NCI-H524 (cell line): ENCODE results near the gene ARHGAP10.
A peak's percentile ranks its signal among the peaks of the same experiment; 100 is the strongest.
"Not testable (repeated sequence)": the region's sequence is repeated elsewhere in the genome, so short reads cannot be mapped to it uniquely, and the experiment has no call there.

ENCODE experiments used
- DNase-seq, 2 experiments: peaks; one replicate each; lab custom pipeline; 2025; lab: John Stamatoyannopoulos, UW

ARHGAP10 gene

DNA sequence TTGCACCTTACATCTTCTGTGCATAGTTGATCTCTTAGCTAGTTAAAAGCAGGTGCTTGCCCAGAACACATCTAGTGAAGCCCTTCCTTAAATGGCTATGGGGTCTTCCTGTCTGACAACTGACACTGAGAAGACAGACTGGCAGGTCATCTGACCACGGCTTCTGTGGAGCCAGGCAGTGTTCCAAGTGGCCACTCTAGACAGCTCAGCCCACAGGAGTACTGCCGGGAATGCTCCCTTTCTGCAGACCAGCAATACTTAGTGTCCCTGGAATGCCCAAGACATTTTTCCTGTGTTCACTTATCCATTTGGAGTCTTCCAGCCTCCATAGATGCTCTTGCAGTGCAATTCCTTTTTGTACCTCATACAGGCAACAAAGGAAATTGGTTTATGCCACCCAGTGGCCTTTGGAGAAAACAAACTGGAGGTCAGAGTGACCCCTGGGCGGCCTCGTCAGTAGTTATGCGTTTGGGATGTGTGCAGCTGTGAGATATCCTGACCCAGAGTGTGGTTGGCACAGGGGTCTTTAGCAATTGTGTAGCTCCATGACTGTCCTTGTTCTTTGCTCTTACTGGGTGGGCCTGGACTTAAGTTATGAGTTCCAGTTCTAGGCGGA lies 335.5 kb downstream of the ARHGAP10 start:
- DNase-seq = peak in 1 of 2 experiments; percentile 33

DNA sequence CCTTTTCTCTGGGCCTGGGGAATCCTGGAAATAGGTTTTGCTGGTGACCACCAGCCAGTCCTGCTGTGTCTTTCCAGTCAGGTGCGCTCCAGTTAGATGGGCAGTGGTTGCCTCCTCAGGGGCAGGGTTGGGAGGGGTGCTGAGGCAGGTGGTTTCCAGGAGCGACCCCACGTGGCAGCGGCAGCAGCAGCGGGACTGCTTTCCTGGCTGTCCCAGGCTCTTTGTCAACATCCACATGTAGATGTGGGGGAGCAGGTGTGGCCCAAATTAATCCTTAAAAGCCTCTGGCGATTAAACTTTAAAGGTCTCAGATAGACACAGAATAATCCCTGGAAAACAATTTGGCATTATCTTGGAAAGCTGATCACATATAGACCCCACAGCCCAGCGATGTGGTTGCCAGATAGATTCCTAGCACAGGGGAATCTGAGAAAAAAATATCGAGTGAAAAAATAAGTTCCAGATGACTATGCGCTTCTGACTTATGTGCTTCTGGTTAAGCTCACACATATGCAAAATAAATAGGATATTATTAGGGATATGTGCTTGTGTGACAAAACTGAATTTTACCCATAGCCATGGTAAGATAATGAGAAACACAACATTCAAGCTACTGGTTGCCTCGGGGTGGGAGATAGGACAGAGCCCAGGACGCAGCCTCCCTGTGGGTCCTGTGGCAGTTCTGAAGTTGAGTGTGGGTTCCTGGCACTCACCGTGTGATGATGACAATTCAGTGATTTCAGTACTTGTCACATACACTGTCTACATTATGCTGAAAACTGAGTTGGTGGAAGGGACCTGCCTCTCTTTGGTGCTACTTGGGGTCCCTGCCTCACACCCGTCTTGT lies 336.4 kb downstream of the ARHGAP10 start:
- peak; percentile 60 to 78 for DNase-seq

DNA sequence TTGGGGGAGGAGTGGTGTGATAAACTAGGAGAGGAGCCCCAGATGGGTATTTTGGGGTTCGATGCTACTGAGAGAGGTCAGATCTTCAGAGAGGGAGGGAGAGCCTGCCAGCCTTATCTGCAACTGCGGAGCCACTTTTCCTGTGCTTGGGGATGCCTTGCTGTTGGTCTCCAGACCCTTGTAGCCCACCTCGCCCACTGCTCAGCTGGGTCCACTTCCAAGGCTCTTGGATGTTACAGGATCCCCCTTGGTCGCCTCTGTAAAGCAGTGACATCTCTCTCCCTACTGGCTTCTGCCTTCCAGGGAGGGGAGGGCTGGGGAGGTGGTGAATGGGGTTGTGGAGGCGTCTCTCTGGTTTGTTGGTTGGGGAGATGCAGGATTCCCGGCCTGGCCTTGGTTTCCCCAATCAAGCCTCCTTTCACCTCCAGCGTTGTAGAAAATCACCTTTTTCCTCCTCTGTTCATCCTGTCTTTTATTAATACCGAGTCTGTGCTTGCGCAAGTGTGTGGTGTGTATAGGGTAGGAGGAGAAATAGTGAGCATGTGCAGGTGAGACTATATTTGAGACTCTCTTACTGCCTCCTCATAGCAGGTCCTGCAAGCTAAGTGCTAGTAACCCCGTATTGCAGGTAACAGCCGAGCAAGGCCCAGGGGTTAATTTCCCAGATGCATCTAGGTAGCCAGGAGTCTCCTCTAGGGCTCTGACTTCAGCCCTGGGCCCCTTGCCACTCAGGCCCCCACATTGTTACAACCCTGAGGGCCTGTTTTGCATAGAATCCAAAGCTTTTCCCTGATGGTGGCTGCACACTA lies 337.4 kb downstream of the ARHGAP10 start:
- DNase-seq = no peak

DNA sequence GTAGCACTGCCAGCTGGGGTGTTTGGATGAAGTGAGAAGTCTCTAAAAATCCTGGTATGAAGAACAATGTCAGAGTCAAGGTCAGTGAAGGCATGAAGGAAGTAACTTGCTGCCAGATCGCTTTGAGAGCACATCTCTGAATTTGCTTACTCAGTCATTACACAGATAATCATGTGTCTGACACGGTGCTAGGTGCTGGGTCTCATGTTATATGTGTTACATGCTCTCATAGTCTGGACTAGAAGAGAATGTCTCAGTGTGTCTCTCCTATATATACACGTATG lies 337.9 kb downstream of the ARHGAP10 start:
- DNase-seq = no peak

DNA sequence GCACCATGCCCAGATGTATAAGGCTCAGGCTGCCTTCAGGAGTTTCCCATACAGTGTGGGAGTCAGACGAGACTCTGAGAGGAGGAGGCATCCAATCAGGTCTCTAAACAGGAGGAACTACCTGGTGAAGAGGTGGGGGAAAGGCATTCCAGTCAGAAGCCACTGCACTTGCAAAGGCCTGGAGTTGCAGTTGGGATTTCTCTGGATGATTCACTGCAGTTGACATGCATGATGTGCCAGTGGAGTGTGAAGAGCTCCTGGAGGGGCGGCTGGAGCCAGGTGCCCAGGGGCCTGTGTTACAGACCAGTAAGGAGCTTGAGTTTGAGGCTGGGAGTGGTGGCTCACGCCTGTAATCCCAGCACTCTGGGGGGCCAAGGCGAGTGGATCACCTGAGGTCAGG lies 339.1 kb downstream of the ARHGAP10 start:
- no peak for DNase-seq

DNA sequence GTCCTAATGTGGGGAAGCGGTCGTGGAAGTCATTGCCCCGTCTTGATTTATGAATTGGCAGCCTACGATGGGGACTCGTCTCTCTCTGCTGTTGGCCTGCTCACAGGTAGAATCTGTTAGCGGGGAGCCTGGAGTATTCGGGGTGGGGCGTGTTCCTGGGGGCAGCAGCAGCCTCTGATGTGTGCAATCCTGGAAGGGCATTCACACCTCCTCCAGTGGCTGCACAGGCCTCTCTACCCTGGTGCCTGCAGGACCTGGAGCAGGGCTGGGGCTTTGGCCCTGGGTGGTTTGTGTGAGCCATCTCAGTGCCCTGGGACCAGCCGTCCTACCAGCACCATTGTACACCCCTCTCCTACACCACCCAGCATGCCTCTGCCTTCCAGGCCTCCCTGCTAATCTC lies 340.9 kb downstream of the ARHGAP10 start:
- no peak for DNase-seq

DNA sequence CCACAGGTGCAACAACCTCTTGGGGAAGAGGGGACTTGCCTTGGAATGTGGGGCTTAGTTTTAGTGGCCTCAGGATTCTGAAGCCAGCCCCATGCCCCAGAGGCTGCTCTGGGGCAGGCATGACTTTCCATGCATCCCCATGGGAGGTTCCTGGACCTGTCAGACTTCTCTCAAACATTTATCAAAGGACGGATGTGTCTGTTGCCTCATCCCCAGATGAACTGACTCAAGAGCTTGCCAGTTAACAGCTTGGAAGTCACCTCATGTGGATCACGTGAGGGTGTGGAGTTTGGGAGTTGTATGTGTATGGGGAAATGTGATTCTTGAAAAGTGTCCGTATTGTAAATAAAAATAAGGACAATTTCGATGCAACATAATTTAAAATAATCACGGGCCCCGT lies 341.5 kb downstream of the ARHGAP10 start:
- DNase-seq = no peak

DNA sequence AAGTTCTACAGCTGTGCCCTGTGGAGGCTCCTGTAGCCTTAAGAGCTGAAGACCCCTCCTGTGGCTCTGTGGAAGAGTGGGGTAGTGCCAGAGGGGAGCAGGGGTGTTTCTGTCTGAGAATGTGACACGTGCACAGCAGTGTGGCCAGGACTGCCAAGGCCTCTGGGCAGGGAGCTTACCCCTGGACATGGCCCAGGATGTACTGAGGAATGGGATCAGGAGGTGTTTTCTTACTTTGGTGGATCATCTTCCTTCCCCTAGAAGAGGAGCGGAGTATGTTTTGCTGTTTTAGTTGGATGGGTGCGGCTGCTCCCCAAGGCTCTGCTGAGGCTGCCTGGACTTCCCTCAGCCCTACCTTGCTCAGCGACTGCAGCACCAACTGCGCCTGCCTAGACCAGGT lies 342.6 kb downstream of the ARHGAP10 start:
- no peak for DNase-seq

DNA sequence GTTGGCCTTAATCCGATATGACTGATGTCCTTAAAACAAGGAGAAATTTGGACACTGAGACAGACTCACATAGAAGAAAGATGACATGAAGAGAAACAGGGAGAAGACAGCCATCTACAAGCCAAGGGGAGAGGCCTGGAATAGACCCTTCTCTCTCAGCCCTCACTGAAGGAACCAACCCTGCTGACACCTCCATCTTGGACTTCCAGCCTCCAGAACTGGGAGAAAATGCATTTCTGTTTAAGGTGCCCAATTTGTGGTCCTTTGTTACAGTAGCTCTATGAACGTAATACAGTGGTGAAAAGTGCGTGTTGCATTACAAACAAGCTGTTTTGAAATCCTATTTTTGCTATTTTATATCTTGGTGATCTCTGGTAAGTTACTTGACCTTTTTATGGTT lies 343.6 kb downstream of the ARHGAP10 start:
- no peak for DNase-seq

DNA sequence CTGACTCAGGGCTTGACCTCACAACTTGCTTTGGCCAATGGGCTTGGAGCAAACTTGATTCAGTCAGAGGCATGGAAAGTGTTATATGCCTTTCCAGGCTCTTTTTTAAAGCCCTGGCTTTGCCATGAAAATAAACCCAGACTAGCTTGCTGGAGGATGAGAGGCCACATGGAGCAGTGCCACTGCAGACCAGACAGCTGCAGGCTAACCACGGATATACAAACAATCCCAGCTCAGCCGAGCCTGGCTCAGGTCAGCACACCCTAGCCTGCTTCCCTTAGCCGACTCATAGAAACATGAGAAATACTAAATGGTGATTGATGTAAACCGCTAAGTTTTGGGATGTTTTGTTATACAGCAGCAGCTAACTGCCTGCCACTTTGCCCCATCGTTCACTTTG lies 345.1 kb downstream of the ARHGAP10 start:
- no peak for DNase-seq

DNA sequence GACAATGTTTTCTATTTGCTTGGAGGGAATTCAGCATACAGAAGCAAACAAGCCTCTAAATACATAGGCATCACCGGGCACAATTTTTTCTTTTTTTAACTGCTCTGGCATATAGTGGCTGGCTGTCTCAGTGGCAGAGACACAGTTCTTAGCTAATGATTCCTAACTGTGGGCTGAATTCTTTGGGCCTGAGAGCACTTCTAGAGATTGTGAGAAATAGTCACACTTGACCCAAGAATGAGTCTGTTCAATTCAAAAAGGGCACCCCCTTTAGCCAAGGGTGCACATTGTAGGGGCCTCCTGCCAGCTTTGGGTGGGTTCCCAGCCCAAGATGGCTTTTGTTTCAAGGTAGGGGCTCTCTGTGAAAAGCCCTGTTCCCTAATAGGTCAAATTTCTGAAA lies 345.7 kb downstream of the ARHGAP10 start:
- DNase-seq = no peak

DNA sequence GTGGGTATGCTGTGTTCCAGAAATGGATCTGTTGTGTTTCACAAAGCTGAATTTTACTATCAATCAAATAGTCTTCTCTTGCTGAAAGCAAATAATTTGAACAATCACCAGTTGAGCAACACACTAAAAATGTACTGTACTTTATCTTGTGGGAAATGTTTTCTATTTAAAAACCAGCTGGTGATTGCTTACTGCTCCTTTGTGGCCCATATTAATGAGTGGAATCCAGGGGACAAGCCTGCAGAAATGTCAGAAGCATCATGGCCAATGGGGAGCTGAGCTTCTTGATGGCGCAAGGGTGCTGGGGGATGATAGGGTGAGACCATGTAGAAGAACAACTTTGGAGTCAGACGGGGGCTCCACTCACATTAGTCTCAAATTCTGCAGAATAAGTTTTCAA lies 346.2 kb downstream of the ARHGAP10 start:
- DNase-seq = no peak

DNA sequence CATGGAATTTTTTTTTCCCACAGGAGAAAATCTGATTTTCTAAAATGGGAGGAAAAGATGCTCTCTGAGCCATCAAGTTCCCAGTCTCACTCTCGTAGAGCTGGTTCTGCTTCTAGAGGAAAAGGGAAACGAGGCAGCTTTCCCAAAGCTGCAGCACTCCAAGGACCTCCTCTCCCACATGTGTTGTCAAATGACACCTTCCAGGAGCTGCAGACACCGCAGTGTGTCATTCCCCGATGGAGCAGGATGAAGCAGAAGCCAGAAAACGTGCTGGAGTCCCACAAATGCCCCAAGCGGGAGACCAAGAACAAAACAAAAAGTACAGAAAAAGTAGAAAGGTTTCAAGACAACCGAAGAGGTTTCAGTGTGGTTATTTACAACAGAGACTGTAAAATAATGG lies 348.1 kb downstream of the ARHGAP10 start:
- DNase-seq = no peak

DNA sequence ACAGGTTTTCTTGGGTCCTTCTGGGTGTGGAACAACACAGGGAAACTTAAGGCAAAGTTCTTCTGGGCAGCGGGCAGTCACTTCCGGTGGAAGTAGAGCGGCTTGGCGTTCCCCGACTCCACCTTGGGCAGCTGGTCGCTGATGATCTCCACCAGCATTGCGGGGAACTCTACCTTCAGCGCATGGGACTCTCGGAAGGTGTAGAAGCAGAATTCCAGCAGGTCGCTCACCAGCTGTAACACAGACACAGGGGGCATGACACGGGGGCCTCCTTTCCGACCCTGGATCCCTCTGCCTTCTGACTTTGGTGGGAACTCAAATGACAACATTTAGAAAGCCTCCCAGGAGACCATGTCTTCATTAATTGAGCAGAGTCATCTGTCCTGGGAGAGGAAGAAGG lies 349.4 kb downstream of the ARHGAP10 start:
- no peak for DNase-seq

DNA sequence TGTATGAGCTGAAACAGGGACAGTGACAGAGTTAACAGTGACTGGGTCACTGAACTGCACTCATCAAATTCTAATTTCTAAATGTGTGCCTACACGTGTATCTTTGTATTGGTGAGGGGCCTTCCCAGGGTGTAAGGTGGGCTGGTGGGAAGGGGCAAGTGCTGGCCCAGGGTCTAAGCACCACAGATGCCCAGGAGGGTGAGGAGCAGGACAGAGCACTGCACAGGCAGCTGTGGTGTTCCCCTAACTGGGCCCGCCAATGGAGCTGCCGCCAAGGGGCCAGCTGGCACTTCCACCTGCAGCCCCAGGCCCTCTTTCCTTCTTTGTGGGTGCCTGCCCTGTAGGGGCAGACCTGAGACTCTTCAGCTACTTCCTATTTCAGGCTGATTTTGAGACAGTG lies 349.9 kb downstream of the ARHGAP10 start:
- DNase-seq = no peak

DNA sequence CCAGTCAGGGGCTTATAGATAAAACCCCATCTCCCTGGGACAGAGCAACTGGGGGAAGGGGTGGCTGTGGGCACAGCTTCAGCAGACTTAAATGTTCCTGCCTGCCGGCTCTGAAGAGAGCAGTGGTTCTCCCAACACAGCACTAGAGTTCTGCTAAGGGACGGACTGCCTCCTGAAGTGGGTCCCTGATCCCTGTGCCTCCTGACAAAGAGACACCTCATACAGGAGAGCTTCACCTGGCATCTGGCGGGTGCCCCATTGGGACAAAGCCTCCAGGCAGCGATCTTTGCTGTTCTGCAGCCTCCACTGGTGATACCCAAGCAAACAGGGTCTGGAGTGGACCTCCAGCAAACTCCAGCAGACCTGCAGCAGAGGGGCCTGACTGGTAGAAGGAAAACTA lies 351.2 kb downstream of the ARHGAP10 start:
- DNase-seq = not testable (repeated sequence)

DNA sequence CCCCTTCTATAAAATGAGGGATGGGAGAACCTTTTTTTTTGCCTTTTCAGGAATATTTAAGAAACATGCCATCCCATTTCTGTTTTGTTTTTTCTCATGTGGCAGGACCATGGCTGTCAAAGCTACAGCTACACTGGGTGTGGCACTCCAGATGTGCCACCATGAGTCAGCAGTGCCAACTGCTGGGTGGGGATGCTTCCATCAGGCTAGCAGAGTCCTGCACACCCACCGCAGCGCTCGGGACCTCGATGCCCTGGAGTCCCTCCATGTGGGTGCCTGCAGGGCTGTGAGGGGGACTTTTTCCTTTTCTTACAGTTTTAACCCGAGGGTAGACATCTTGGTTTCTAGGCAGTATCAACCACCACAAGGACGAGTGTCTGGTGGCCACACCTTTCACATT lies 357.7 kb downstream of the ARHGAP10 start:
- no peak for DNase-seq

DNA sequence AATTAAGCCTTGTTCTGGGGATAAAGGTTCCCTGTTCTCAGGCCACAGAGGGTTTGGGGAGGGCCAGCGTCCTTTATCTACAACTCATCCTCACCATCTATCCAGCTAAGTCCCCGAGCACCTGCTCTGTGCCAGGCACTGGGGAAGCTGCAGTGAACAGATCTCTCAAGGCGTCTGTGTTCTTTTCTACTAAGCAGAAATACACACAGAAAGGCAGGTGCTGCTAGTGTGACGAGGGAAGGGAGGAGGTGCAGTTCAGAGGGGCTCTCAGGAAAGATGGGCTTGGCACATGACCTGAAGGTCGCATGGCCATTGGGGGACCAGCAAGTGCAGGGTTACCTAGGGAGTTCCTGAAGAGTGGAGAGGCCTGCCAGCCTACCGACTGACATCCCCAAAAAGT lies 358.1 kb downstream of the ARHGAP10 start:
- no peak for DNase-seq

DNA sequence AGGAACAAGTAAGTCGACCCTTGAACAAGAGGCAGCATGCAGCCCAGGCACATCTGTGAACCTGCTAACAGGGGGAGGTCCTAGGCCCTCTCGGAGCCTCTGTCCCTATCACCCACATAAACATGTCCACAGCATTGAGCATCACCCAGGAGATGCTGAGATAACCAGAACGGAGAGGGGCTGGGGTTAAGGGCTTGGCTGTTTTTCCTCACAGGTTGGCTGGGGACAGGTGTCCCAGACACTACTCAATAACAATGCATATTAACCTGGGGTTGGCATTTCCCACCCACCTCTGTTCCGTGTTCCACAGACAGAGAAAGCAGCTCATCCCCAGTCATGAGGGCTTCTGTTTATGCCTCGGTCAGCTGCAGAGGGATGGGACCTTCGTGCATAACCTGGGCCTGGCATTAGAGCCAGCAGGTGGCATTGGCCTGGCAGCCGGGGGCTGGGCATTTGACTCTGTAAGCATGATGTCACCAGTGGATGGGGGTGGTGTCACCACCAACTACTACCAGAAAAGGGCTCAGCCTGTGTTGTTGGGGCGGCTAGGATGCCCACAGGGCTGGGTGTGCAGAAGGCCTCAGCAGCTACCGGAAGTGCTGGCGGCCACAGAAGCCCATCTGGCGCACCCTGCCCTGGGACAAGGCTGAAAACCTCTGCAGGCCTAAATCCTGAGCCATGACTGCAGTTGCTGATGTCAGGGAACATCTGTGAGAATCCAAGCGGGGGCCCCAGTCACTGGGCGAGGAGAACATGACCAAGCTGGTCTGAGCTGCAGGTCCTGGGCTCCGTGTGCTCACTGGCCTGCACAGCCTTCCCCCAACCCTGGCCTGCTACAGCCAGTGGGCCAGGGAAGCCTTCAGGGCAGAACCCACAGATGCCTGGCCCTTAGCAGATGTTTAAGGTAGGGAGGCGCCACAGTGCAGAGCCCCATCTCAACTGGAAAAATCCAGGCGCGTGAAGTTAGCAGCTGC lies 358.9 kb downstream of the ARHGAP10 start:
- DNase-seq = no peak

DNA sequence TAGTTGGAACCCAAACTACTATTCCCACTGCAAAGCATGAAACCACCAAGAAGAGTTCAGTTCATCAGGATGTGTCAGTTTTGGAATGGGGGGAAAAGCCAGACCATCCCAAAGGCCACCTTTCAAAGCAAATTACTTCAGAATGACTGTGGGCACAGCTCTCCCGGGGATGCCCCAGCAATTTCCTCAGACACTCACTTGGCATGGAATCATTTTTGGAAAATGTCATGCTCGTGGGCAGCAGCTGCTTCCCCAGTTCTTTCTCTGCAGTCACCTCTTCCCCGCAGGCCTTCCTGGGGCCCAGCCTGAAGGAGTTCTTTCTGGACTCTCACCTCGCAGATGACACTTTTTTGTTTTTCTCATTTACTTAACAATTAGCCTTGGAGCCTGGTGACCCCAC lies 360.0 kb downstream of the ARHGAP10 start:
- no peak for DNase-seq

DNA sequence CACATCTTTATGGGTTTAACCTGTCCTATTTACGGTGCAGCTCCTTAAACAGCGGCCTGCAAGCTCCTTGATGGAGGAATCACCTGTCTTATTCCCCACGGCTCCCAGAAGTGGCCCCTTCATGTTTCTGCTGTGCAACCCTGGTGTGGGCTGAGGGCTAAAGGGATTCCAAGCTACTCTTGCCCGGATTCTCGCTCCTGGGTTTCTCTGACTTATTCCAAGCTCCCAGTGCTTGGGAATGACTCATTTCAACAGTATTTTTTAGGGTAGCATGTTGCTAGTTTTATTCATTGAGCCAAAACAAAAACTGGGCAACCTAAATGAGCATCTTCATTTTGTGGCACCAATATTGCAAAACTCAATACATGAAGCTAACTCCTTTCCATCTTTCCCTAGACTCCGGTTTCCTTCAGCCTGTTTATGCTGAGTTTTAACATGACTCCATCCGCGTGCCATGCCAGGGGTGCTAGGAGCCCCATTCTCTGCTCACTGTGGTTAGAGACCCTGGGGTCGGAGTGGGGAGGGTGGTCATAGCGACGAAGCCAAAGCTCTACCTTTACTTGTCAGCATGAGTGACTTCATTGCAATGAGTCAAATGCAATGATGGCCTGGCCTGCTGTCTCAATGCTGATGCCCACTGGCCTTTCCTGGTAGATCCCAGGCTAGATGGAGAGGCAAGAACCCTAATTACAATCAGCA lies 360.6 kb downstream of the ARHGAP10 start:
- DNase-seq = no peak
